NCI-H460 (cell line): ENCODE results near the gene SLC15A4. TPM values are rescaled to one million over a fixed set of nuclear protein-coding genes. Genes with fewer than 3 reads are reported as not detected.

Source experiments
- DNase-seq: peaks from one replicate; pipeline ENCODE4 v3.0.0-alpha.2; 2016; ENCODE audit warnings: low read depth; ENCODE audit errors: extremely low read depth
- total RNA-seq: library from RNA; depleted of rRNA; stranded (reverse); fragments of >200 nt; shearing (Covaris generic); gene quantifications from 2 replicates; pipeline ENCODE4 v1.2.3, GENCODE V29; 2014

Gene SLC15A4
- total RNA-seq, 1 experiment from 2014 or later, result 25.1 TPM

DNA sequence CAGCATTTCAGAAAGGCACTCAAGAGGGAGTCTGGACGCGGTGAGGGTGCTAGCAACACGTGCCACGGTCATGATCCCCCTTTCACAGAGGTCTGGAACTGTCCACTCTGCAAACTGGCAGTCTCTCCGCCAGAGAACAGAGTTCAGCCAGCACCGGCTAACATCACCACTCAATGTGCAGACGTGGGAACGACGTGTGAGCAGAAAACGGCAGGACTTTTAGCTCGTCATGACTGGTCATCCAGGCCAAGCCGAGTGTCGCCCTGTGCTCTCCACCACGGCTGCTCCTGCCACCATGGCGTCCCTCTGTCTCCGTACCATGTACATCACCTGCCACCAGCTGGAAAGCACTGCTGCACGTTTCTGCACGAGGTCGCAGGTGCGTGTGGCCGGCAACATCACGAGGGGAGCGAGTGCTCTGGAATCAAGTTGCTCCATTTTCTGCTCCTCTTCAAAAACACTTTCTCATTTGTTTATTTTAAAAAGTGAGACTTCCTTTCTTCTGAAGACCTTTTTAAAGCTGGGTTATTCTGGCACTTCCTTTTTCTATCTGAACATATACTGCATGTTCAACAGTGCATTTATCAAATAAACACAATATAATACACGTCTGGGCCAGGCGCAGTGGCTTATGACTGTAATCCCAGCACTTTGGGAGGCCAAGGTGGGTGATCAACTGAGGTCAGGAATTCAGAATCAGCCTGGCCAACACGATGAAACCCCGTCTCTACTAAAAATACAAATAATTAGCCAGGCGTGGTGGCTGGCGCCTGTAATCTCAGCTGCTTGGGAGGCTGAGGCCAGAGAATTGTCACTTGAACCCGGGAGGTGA lies 28.0 kb downstream of the SLC15A4 start:
- DNase-seq, result no peak

GRCh38 chr12:128794661-128795529 lies 28.9 kb downstream of the SLC15A4 start:
- no peak for DNase-seq

- DNase-seq, result no peak
Observed at GRCh38 chr12:128793701-128794100, 30.1 kb downstream of the SLC15A4 start.

GRCh38 chr12:128792881-128793280 lies 30.9 kb downstream of the SLC15A4 start:
- DNase-seq, result no peak

- no peak for DNase-seq
Observed at GRCh38 chr12:128792398-128792797, 31.4 kb downstream of the SLC15A4 start.

- no peak for DNase-seq
Observed at GRCh38 chr12:128791395-128792322, 32.1 kb downstream of the SLC15A4 start.

- DNase-seq, result no peak
Observed at GRCh38 chr12:128790653-128791373, 32.9 kb downstream of the SLC15A4 start.

DNA sequence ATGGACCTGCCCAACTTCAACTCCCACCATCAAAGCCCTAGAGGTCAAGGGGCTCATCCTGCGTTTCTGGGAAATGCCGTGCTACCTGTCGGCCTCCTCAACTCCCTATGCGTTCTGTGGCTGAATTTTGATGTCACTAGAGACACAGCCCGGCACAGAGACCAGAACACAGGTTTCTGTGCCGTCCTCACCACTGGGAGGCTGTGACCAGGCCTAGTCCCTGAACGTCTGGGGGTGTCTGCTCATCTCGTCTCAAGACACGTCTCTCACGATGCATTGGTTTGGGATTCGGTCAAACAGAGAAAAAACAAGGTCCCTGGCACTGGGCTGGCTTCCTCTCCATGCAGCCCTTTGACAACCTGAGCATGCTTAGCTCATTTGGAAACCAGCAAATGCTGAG lies 33.5 kb downstream of the SLC15A4 start:
- DNase-seq, result no peak

DNA sequence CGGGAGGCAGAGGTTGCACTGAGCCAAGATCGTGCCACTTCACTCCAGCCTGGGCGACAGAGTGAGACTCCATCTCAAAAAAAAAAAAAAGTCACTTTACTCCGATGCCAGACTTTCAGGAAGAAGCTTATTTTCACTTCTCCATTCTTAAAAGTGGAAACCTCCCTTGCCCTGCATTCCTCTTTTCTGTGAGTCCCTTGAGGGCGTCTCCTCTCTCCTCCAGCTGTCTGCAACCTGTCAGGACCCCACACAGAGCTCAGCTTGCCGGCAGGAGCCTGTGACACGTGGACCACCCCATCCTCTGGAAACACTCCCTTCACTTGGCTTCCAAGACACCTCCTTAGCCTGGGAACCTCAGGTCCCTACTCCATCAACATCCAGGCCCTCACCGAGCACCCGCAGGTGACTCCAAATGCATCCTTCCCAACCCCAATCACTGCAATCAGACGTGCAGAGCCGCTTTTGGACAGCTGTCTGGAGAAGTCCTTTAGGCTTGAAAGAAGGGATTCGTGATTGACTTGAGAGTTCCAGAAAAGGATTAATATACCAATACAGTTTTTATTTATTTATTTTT lies 34.3 kb downstream of the SLC15A4 start:
- no peak for DNase-seq

DNA sequence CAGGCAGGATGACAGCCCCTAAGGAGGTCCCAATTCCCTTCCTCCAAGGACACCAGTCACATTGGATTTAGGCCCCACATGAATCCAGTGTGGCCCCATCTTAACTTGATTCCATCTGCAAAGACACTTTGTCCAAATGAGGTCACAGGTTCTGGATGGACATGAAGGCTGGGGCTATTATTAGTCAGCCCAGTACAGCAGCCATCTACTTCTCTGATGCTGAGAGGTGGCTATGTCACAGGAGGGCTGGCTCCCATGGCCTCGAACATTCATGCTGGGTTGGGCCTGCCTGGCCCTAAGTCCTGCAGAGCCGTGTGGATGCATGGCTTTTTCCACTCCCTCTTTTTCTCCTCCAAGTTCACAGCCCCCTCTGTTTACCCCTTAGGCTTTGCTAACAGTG lies 35.9 kb downstream of the SLC15A4 start:
- no peak for DNase-seq

DNA sequence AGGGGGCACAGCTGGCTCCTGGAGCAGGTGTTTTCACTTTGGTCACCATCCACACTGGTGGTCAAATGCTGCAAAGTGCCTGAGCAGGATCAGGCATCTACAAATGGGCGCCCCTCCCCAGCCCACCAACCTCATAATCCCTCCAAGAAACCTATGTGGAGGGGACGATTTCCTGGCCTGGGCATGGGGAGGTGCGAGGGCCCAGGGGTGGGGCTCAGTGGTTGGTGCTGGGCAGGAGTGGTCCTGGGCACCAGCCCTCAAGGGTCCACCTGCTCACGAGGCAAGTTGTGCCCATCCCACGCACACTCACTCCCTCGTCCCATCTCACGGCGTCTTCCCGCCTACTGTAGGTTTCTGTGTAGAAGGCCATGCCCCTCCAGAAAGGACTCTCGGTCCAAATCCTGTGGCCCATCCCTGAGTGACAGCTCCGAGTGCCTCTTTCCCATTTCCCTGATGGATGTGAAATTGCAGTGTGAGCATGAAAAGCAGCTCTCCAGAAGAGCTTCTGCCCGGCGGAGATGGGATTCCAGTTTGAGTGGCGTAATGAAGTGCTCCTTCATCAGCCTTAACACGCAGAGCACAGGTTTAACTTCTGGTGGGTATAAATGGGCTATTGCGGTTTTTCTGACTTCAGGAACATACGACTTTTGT lies 36.9 kb downstream of the SLC15A4 start:
- DNase-seq, result no peak

GRCh38 chr12:128784030-128784760 lies 39.6 kb downstream of the SLC15A4 start:
- DNase-seq, result no peak

GRCh38 chr12:128783129-128783574 lies 40.6 kb downstream of the SLC15A4 start:
- no peak for DNase-seq

DNA sequence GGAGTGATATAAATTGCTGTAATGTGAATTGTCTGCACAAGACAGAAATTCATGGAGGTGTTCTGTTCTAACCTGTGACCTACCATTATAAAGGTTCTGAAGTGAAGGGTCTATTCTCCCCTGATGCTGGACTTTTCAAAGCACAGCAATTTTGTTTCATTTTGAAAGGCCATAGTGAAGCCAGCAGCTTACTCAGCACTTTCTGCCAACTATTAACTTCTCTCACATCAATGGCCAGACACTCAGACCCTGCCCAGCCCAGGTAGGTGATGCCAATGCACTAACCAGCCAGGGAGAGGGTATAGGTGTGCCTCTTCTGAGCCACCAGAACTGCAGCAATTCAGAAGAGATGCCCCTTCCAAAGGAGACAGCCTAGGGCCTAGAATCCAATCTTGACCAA lies 43.9 kb downstream of the SLC15A4 start:
- DNase-seq, result no peak

- DNase-seq, result no peak
Observed at GRCh38 chr12:128772249-128772648, 51.5 kb downstream of the SLC15A4 start.

DNA sequence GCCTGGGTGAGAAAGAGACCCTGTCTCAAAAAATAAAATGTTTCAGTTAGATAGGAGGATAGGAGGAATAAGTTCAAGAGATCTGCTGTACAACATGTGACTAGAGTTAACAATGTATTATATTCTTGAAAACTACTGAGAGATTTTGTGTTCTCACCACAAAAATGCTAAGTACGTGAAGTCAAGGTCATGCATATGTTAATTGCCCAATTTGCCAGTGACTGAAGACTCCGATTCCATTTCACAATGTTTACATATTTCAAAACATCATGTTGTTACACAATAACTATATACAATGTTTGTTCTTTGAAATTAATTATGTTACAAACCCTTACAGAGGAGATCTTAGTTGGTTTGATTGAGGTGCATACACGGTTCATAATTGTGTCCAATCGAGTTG lies 52.1 kb downstream of the SLC15A4 start:
- DNase-seq, result no peak

GRCh38 chr12:128767518-128767917 lies 56.2 kb downstream of the SLC15A4 start:
- DNase-seq, result no peak

- no peak for DNase-seq
Observed at GRCh38 chr12:128766738-128767501, 56.8 kb downstream of the SLC15A4 start.
